HepG2 (cell line): ENCODE data around the gene TRIM10. TPM values are rescaled to one million over a fixed set of nuclear protein-coding genes. Genes with fewer than 3 reads are reported as not detected.
A peak's percentile ranks its signal among the peaks of the same experiment; 100 is the strongest.

Experiments
- CTCF ChIP-seq: sonication (generic); formaldehyde crosslinking; IDR thresholded peaks from 2 replicates; pipeline ENCODE4 v1.5.0; 2020; ENCODE audit warnings: mild to moderate bottlenecking, missing genetic modification reagents, moderate library complexity
- GATAD2A ChIP-seq: IDR thresholded peaks from 2 replicates; pipeline ENCODE4 v1.6.1; 2016
- NCOA1 ChIP-seq: sonication (generic); formaldehyde crosslinking; IDR thresholded peaks from 2 replicates; pipeline ENCODE4 v1.9.0; 2021; ENCODE audit warnings: missing genetic modification reagents
- PBX2 ChIP-seq: IDR thresholded peaks from 2 replicates; pipeline ENCODE4 v1.6.1; 2016; ENCODE audit warnings: control low read depth
- POLR2AphosphoS5 ChIP-seq: IDR thresholded peaks from 2 replicates; pipeline ENCODE4 v1.6.1; 2012; ENCODE audit warnings: low read depth, low read length
- SRF ChIP-seq: IDR thresholded peaks from 2 replicates; pipeline ENCODE4 v1.6.1; 2011; ENCODE audit warnings: mild to moderate bottlenecking, low read depth, low read length, moderate library complexity
- TOE1 ChIP-seq: sonication (generic); formaldehyde crosslinking; IDR thresholded peaks from 2 replicates; pipeline ENCODE4 v1.4.0; 2020; ENCODE audit warnings: mild to moderate bottlenecking, missing genetic modification reagents
- ZFP91 ChIP-seq: sonication (generic); formaldehyde crosslinking; IDR thresholded peaks from 2 replicates; pipeline ENCODE4 v1.9.0; 2022; ENCODE audit warnings: missing genetic modification reagents, mild to moderate bottlenecking, borderline replicate concordance
- ZNF276 ChIP-seq: sonication (generic); formaldehyde crosslinking; IDR thresholded peaks from 2 replicates; pipeline ENCODE4 v1.4.0; 2020; ENCODE audit warnings: mild to moderate bottlenecking, low read depth, missing genetic modification reagents
- ZNF414 ChIP-seq: sonication (generic); formaldehyde crosslinking; IDR thresholded peaks from 2 replicates; pipeline ENCODE4 v1.5.0; 2020; ENCODE audit warnings: missing genetic modification reagents
- ZNF687 ChIP-seq: sonication (generic); formaldehyde crosslinking; IDR thresholded peaks from 2 replicates; pipeline ENCODE4 v1.5.1; 2020; ENCODE audit warnings: mild to moderate bottlenecking, missing genetic modification reagents, moderate library complexity
- ZNF740 ChIP-seq: sonication (generic); formaldehyde crosslinking; IDR thresholded peaks from 2 replicates; pipeline ENCODE4 v1.4.0; 2020; ENCODE audit warnings: missing genetic modification reagents
- ZNF773 ChIP-seq: sonication (generic); formaldehyde crosslinking; IDR thresholded peaks from 2 replicates; pipeline ENCODE4 v1.4.0; 2020; ENCODE audit warnings: missing genetic modification reagents, borderline replicate concordance
- polyA plus RNA-seq, 8 experiments: library from polyadenylated mRNA; depleted of rRNA in 3 of 8; stranded (reverse) in 7 of 8; unstranded in 1 of 8; fragments of >200 nt; fragmentation: Illumina TruSeq in 4 of 8; extraction: Trizol in 4 of 8; gene quantifications; 2 replicates each; pipeline versions ENCODE4 v1.2.1 to v1.2.3, GENCODE V29; 2011 to 2016; ENCODE audit warnings: low read depth in 4 of 8, missing spikeins in 1 of 8, mixed read lengths in 1 of 8; ENCODE audit not compliant: insufficient read depth in 1 of 8
- total RNA-seq, 5 experiments: library from RNA; depleted of rRNA; stranded (reverse); fragments of >200 nt; fragmentation: Illumina TruSeq; extraction: Trizol; gene quantifications; 2 replicates each; pipeline ENCODE4 v1.2.3, GENCODE V29; 2016; ENCODE audit warnings: low read depth in 1 of 5

TRIM10 gene
- total and polyA plus RNA-seq, 2 of the 13 experiments (the other 11 are each of a cell fraction or from before 2014, with no cell fraction given): 4.1 to 6.8 TPM

GRCh38 chr6:30102970-30103871 is 57.8 kb downstream of the TRIM10 start (continued):
- TF ChIP-seq CTCF (CRISPR knock-in tag) (peak; percentile 99), ZNF414 (CRISPR knock-in tag) (no peak), SRF (no peak), ZNF740 (CRISPR knock-in tag) (0 out of 2 replicates have a peak, but pooled peaks have one; percentile 30), GATAD2A (peak; percentile 77; the same call in 1 of the 2 replicates), ZNF773 (CRISPR knock-in tag) (no peak), ZNF687 (CRISPR knock-in tag) (peak; percentile 77), PBX2 (peak; percentile 21; the same call in 1 of the 2 replicates), POLR2AphosphoS5 (peak; percentile 74), NCOA1 (CRISPR knock-in tag) (no peak; the same call in 1 of the 2 replicates), ZFP91 (CRISPR knock-in tag) (peak; percentile 63; the same call in 1 of the 2 replicates), TOE1 (CRISPR knock-in tag) (no peak), ZNF276 (CRISPR knock-in tag) (peak; percentile 81; the same call in 1 of the 2 replicates)
